Ectodermal cell (in vitro differentiated cells): Measurements from ENCODE around the gene PAQR8.
"Not testable (repeated sequence)": the region's sequence is repeated elsewhere in the genome, so short reads cannot be mapped to it uniquely, and the experiment has no call there.

Experiments used
- H3K27ac ChIP-seq: 2 replicates; pipeline ENCODE4 v1.7.0; 2013; ENCODE audit warnings: mild to moderate bottlenecking, low read depth, low read length; ENCODE audit not compliant: insufficient read depth, poor library complexity, severe bottlenecking
- H3K27me3 ChIP-seq: 2 replicates; pipeline ENCODE4 v1.7.0; 2013; ENCODE audit warnings: mild to moderate bottlenecking, low read length; ENCODE audit not compliant: insufficient read depth, control insufficient read depth, poor library complexity, severe bottlenecking
- H3K36me3 ChIP-seq: one replicate; pipeline ENCODE4 v1.7.0; 2013; ENCODE audit warnings: low read length; ENCODE audit not compliant: control insufficient read depth, insufficient read depth
- H3K4me1 ChIP-seq: one replicate; pipeline ENCODE4 v1.7.0; 2013; ENCODE audit warnings: low read length; ENCODE audit not compliant: control insufficient read depth, insufficient read depth
- H3K4me3 ChIP-seq: 2 replicates; pipeline ENCODE4 v1.7.0; 2013; ENCODE audit warnings: low read depth, low read length, control low read depth; ENCODE audit not compliant: insufficient read depth
- H3K9me3 ChIP-seq: 2 replicates; pipeline ENCODE4 v1.7.0; 2013; ENCODE audit warnings: mild to moderate bottlenecking, low read length, moderate library complexity; ENCODE audit not compliant: control insufficient read depth
- WGBS, 2 experiments: methylation state at CpG; one replicate each; pipeline ENCODE4 v1.1.7; 2013; ENCODE audit warnings: missing lambda C conversion rate in 2 of 2; 5-methylcytosine and 5-hydroxymethylcytosine counted together

The PAQR8 gene

GRCh38 chr6:52418606-52419005, 56.7 kb downstream of the PAQR8 start:
- H3K27me3 ChIP-seq: no peaks in the 10 kb centered on the region
- WGBS, 2 experiments: 92% methylated on average over 2 of the region's 2 CpGs
- H3K9me3 ChIP-seq: no peaks in the 10 kb centered on the region
- no peak overlapping the region for H3K27ac ChIP-seq
- H3K4me1 ChIP-seq: peaks cover 7% of the 10 kb centered on the region
- no peak overlapping the region for H3K4me3 ChIP-seq
- H3K36me3 ChIP-seq: no peaks in the 10 kb centered on the region

DNA sequence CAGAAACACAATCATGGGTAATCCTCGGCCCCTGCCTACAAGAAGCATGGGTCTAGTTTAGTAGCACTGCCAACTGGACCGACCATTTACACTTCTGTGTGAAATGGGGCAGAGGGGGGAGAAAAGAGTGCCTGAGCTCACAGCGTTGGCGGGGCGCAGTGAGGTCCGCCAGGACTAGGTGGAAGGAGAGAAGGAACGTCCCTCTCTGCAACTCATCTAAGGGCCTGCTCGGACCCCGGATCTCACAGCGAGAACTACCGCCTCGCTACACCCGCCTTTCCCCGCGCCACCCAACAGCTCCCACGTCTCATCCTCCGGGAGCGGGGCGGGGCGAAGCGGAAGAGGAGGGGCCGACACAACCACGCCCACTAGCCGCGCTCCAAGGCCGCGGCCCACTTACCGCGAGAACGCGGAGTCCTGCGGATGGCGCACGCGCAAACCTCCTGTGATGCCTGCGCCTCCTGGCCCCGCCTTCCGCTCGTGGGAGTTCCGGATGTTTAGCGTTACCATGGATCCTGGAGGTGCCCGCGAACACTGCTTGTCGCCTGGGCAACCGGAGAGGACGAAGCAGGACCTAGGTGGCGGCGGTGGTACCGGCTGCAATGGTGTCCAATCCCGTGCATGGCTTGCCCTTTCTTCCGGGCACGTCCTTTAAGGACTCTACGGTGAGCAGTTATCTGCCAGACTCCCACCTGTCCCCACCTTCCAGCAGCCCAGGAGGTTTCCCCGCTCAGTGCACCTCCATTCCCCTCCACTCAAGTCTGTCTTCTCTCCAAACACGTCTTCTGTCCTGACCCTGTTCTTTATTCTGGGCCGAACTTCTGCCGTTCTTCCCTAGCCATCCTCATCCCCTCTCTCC, 58.1 kb downstream of the PAQR8 start, which contains the start of gene EFHC1:
Gene EFHC1 (plus strand): TSS at position 534 of the 859 bp plus-strand sequence. CDS start 69 bp downstream, at position 603.
- Histone ChIP-seq H3K27ac (peak within 1 kb of the TSS; percentile 76), H3K36me3 (no peaks in the 10 kb centered on the region), H3K4me1 (peaks cover 7% of the 10 kb centered on the region), H3K9me3 (no peaks in the 10 kb centered on the region), H3K27me3 (no peaks in the 10 kb centered on the region), H3K4me3 (peak within 1 kb of the TSS; percentile 51)
- WGBS, 2 experiments: 0 to 1% methylated on average over 57 of the region's 57 CpGs

- WGBS, 2 experiments: 0 to 1% methylated on average over 20 to 21 of the region's 21 CpGs
- H3K9me3 ChIP-seq: no peaks in the 10 kb centered on the region
- H3K27ac ChIP-seq: peak overlapping the region; percentile 76
- H3K4me3 ChIP-seq: peak overlapping the region; percentile 51
- H3K27me3 ChIP-seq: no peaks in the 10 kb centered on the region
- H3K4me1 ChIP-seq: peaks cover 7% of the 10 kb centered on the region
- no peaks in the 10 kb centered on the region for H3K36me3 ChIP-seq
These were observed 58.9 kb downstream of the PAQR8 start for GRCh38 chr6:52420668-52421358.

DNA sequence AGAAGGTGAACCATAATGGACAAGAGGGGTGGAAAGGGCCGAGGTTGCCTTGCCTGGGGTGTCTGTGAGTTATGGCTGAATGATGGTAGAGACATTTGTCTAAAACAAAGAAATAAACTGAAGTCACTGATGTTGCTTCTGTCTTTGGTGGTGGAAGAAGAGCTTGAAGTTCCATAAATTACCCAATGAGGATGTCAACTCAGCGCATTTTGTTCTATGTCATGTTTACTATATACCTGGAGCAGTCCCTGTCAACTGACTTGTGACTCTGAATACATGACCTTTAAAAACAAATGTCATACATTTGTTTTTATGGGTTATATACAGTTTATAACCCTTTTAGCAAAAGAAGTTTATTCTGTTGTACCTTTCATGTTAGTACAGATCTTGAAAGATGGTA, 60.2 kb downstream of the PAQR8 start:
- H3K36me3 ChIP-seq: no peaks in the 10 kb centered on the region
- no peaks in the 10 kb centered on the region for H3K27me3 ChIP-seq
- 93% methylated on average over 2 of the region's 2 CpGs for WGBS, 2 experiments
- H3K27ac ChIP-seq: no peak overlapping the region
- no peak overlapping the region for H3K4me3 ChIP-seq
- no peaks in the 10 kb centered on the region for H3K9me3 ChIP-seq
- H3K4me1 ChIP-seq: peaks cover 7% of the 10 kb centered on the region

DNA sequence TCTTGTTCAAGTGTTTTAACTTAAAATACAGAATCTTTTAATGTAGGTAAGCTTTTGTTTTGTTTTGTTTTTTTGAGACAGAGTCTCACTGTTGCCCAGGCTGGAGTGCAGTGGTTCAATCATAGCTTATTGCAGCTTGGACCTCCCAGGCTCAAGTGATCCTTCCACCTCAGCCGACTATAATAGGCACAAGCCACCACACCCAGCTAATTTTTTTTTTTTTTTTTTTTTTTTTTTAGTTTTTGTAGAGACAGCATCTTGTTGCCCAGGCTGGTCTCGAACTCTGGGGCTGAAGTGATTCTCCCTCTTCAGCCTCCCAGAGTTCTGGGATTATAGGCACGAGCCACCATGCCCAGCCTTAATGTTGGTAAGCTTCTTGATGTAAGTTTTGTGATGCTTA, 61.5 kb downstream of the PAQR8 start:
- Histone ChIP-seq H3K27ac (no peak overlapping the region), H3K36me3 (no peaks in the 10 kb centered on the region), H3K27me3 (no peaks in the 10 kb centered on the region), H3K4me1 (peaks cover 7% of the 10 kb centered on the region), H3K4me3 (no peak overlapping the region), H3K9me3 (no peaks in the 10 kb centered on the region)
- whole genome bisulfite sequencing, 2 experiments: 69 to 78% methylated on average over 2 to 3 of the region's 3 CpGs

DNA sequence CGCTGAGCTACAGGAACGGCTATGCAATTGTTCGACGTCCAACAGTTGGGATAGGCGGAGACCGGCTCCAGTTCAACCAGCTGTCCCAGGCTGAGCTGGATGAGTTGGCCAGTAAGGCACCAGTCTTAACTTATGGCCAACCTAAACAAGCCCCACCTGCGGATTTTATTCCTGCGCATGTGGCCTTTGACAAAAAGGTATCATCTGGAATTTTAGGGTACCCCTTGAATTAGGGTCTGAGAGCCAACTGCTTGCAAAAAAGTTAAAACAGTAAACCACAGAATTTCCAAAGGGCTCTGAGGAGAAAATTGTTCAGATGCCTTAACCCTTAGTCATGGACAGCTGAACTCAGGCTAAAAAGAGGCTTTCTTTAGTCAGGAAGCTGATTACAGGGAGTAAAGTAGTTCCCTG, 62.0 kb downstream of the PAQR8 start:
- no peak overlapping the region for H3K27ac ChIP-seq
- peaks cover 5% of the 10 kb centered on the region for H3K4me1 ChIP-seq
- H3K27me3 ChIP-seq: no peaks in the 10 kb centered on the region
- H3K9me3 ChIP-seq: no peaks in the 10 kb centered on the region
- H3K36me3 ChIP-seq: no peaks in the 10 kb centered on the region
- WGBS, 2 experiments: 80 to 83% methylated on average over 8 of the region's 8 CpGs
- H3K4me3 ChIP-seq: no peak overlapping the region

DNA sequence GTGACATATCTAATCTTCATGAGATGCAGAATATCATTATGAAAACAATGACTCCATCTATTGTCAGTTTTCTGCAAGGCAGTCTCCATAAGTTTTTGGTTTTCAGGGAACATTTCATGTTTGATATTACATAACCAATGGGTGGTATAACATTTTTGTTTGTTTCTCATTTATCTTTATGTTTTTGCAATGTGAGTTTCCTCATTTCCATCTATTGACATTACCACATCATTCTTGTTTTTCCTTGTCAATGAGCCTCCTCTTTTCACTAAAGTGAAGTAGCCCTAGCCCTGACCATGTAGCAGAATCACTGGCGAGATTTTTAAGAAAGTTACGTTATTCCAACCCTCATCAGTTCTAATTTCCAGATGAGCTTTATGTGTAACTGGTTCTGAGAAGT, 62.6 kb downstream of the PAQR8 start:
- no peaks in the 10 kb centered on the region for H3K9me3 ChIP-seq
- no peak overlapping the region for H3K27ac ChIP-seq
- no peak overlapping the region for H3K4me3 ChIP-seq
- H3K27me3 ChIP-seq: no peaks in the 10 kb centered on the region
- H3K36me3 ChIP-seq: no peaks in the 10 kb centered on the region
- 79 to 87% methylated on average over 2 of the region's 2 CpGs for WGBS, 2 experiments
- H3K4me1 ChIP-seq: no peaks in the 10 kb centered on the region

DNA sequence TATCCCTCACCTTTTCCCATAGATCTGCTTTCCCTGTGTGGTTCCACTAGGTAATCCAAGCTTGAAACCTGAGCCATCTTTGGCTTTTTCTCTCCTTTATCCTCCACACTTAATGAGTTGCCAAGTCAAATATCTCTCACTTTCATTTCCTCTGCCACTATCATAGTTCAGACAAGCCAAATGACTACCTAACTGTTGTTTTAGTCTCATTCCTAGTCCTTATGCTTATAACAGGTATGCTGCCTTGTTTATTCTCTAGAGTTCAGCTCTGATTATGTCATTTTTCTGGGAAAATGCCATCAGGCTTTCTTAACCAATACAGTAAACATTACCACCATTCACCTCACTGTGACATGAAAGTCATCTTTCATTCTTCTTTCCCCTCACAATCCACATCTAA, 64.7 kb downstream of the PAQR8 start:
- no peaks in the 10 kb centered on the region for H3K9me3 ChIP-seq
- no peak overlapping the region for H3K27ac ChIP-seq
- H3K4me3 ChIP-seq: no peak overlapping the region
- H3K27me3 ChIP-seq: no peaks in the 10 kb centered on the region
- no peaks in the 10 kb centered on the region for H3K36me3 ChIP-seq
- H3K4me1 ChIP-seq: no peaks in the 10 kb centered on the region

DNA sequence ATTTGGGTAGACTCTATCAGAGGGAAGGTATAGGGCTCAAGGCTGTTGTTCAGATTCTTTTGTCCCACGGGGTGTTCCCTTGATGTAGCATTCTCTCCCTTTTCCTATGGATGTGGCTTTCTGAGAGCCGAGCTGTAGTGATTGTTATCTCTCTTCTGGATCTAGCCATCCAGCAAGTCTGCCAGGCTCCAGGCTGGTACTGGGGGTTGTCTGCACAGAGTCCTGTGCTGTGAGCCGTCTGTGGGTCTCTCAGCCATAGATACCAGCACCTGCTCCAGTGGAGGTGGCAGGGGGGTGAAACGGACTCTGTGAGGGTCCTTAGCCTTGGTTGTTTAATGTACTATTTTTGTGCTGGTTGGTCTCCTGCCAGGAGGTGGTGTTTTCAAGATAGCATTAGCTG, 71.3 kb downstream of the PAQR8 start:
- 86 to 88% methylated on average over 4 of the region's 4 CpGs for WGBS, 2 experiments
- not testable (repeated sequence) for H3K9me3 ChIP-seq, H3K36me3 ChIP-seq, H3K4me1 ChIP-seq, H3K27ac ChIP-seq, H3K27me3 ChIP-seq, H3K4me3 ChIP-seq

- H3K9me3 ChIP-seq: no peaks in the 10 kb centered on the region
- H3K36me3 ChIP-seq: no peaks in the 10 kb centered on the region
- no peaks in the 10 kb centered on the region for H3K27me3 ChIP-seq
- 84 to 92% methylated on average over 1 of the region's 1 CpG for WGBS, 2 experiments
- H3K4me1 ChIP-seq: no peaks in the 10 kb centered on the region
- H3K27ac ChIP-seq: no peak overlapping the region
- no peak overlapping the region for H3K4me3 ChIP-seq
These were observed 73.4 kb downstream of the PAQR8 start for GRCh38 chr6:52435345-52435744.
